H9 (cell line): Measurements from ENCODE around the gene PLB1. TPM values are rescaled to one million over a fixed set of nuclear protein-coding genes. Genes with fewer than 3 reads are reported as not detected.

Experiments used
- DNase-seq: peaks from one replicate; pipeline ENCODE4 v3.0.0-alpha.2; 2017
- H2AFZ ChIP-seq: one replicate; pipeline ENCODE4 v1.6.1; 2013; ENCODE audit warnings: mild to moderate bottlenecking, low read length, control low read depth, moderate library complexity
- H2AK5ac ChIP-seq: 2 replicates; pipeline ENCODE4 v1.6.1; 2013; ENCODE audit warnings: low read length, control low read depth, mixed read lengths; ENCODE audit not compliant: insufficient read length
- H2BK120ac ChIP-seq: one replicate; pipeline ENCODE4 v1.6.1; 2013; ENCODE audit warnings: low read depth, mild to moderate bottlenecking, low read length, control low read depth, inconsistent platforms; ENCODE audit not compliant: poor library complexity, severe bottlenecking
- H2BK12ac ChIP-seq: 2 replicates; pipeline ENCODE4 v1.6.1; 2013; ENCODE audit warnings: low read length, control low read depth, mixed read lengths, low read depth; ENCODE audit not compliant: insufficient read length
- H2BK15ac ChIP-seq: 2 replicates; pipeline ENCODE4 v1.6.1; 2013; ENCODE audit warnings: low read depth, low read length, control low read depth
- H2BK20ac ChIP-seq: one replicate; pipeline ENCODE4 v1.6.1; 2013; ENCODE audit warnings: low read depth, mild to moderate bottlenecking, low read length, control low read depth, inconsistent platforms; ENCODE audit not compliant: poor library complexity, severe bottlenecking
- H2BK5ac ChIP-seq: 2 replicates; pipeline ENCODE4 v1.6.1; 2013; ENCODE audit warnings: low read length, control low read depth, mixed read lengths; ENCODE audit not compliant: insufficient read length
- H3K14ac ChIP-seq: 2 replicates; pipeline ENCODE4 v1.6.1; 2013; ENCODE audit warnings: low read length, control low read depth; ENCODE audit not compliant: insufficient read depth
- H3K18ac ChIP-seq: 2 replicates; pipeline ENCODE4 v1.6.1; 2013; ENCODE audit warnings: low read depth, mild to moderate bottlenecking, mixed read lengths, low read length, control low read depth; ENCODE audit not compliant: insufficient read length
- H3K23ac ChIP-seq: 2 replicates; pipeline ENCODE4 v1.6.1; 2013; ENCODE audit warnings: low read length, control low read depth, mixed read lengths, low read depth; ENCODE audit not compliant: insufficient read length
- H3K23me2 ChIP-seq: 2 replicates; pipeline ENCODE4 v1.6.1; 2013; ENCODE audit warnings: low read depth, mild to moderate bottlenecking, mixed read lengths, low read length, control low read depth; ENCODE audit not compliant: insufficient read length, poor library complexity, severe bottlenecking
- H3K27ac ChIP-seq: 2 replicates; pipeline ENCODE4 v1.5.1; 2013; ENCODE audit warnings: low read length, control low read depth, mixed read lengths, low read depth; ENCODE audit not compliant: insufficient read length
- H3K27me3 ChIP-seq: 2 replicates; pipeline ENCODE4 v1.6.1; 2013; ENCODE audit warnings: low read length, control low read depth, inconsistent platforms; ENCODE audit not compliant: insufficient read depth
- H3K4ac ChIP-seq: 2 replicates; pipeline ENCODE4 v1.6.1; 2013; ENCODE audit warnings: low read depth, mild to moderate bottlenecking, control low read depth, inconsistent platforms, low read length, moderate library complexity
- H3K4me1 ChIP-seq: 2 replicates; pipeline ENCODE4 v1.6.1; 2013; ENCODE audit warnings: low read length, control low read depth, inconsistent platforms; ENCODE audit not compliant: insufficient read depth
- H3K4me2 ChIP-seq: 2 replicates; pipeline ENCODE4 v1.6.1; 2013; ENCODE audit warnings: low read length, control low read depth, mixed read lengths; ENCODE audit not compliant: insufficient read length, insufficient read depth
- H3K56ac ChIP-seq: 2 replicates; pipeline ENCODE4 v1.6.1; 2013; ENCODE audit warnings: low read depth, mild to moderate bottlenecking, mixed read lengths, low read length, control low read depth; ENCODE audit not compliant: insufficient read length
- H3K79me1 ChIP-seq: 2 replicates; pipeline ENCODE4 v1.6.1; 2013; ENCODE audit warnings: low read depth, mild to moderate bottlenecking, moderate library complexity, low read length, control low read depth, inconsistent platforms; ENCODE audit not compliant: insufficient read depth, poor library complexity, severe bottlenecking
- H3K79me2 ChIP-seq: 2 replicates; pipeline ENCODE4 v1.6.1; 2013; ENCODE audit warnings: low read length, control low read depth, inconsistent platforms; ENCODE audit not compliant: insufficient read depth
- H3K9ac ChIP-seq: 2 replicates; pipeline ENCODE4 v1.6.1; 2013; ENCODE audit warnings: low read length, control low read depth, mixed read lengths; ENCODE audit not compliant: insufficient read length; ENCODE audit errors: extremely low read depth
- H3K9me3 ChIP-seq: one replicate; pipeline ENCODE4 v1.6.1; 2013; ENCODE audit warnings: low read depth, low read length, inconsistent platforms; ENCODE audit not compliant: control insufficient read depth
- H3T11ph ChIP-seq: one replicate; pipeline ENCODE4 v1.6.1; 2013; ENCODE audit warnings: mild to moderate bottlenecking, low read length, control low read depth, inconsistent platforms
- H4K20me1 ChIP-seq: one replicate; pipeline ENCODE4 v1.6.1; 2013; ENCODE audit not compliant: control insufficient read depth, insufficient read length, insufficient read depth
- H4K5ac ChIP-seq: 2 replicates; pipeline ENCODE4 v1.6.1; 2013; ENCODE audit warnings: low read depth, mild to moderate bottlenecking, mixed read lengths, low read length, control low read depth; ENCODE audit not compliant: insufficient read length
- H4K8ac ChIP-seq: replicated peaks from 2 replicates; pipeline ENCODE4 v1.6.1; 2013; ENCODE audit warnings: low read length, control low read depth, mixed read lengths, low read depth; ENCODE audit not compliant: insufficient read length
- H4K91ac ChIP-seq: 2 replicates; pipeline ENCODE4 v1.6.1; 2013; ENCODE audit warnings: low read depth, mild to moderate bottlenecking, moderate library complexity, mixed read lengths, low read length, control low read depth; ENCODE audit not compliant: insufficient read length
- H3K27ac Mint-ChIP-seq, 3 experiments: 2 replicates in 2 of 3; 3 replicates in 1 of 3; pipeline ENCODE4 v1.8.0; 2020 to 2021; ENCODE audit warnings: mixed read lengths in 3 of 3, mild to moderate bottlenecking in 1 of 3, moderate library complexity in 1 of 3
- H3K27me3 Mint-ChIP-seq: 2 replicates; pipeline ENCODE4 v1.8.0; 2021; ENCODE audit warnings: low read depth, mild to moderate bottlenecking, moderate library complexity, mixed read lengths
- H3K36me3 Mint-ChIP-seq, 3 experiments: 2 replicates in 2 of 3; 3 replicates in 1 of 3; pipeline ENCODE4 v1.8.0; 2020 to 2021; ENCODE audit warnings: low read depth in 3 of 3, mixed read lengths in 3 of 3; ENCODE audit not compliant: insufficient read depth in 1 of 3
- H3K4me1 Mint-ChIP-seq, 2 experiments: 2 replicates each; pipeline ENCODE4 v1.8.0; 2020; ENCODE audit warnings: mixed read lengths in 2 of 2
- H3K4me3 Mint-ChIP-seq, 2 experiments: 2 replicates in 1 of 2; 3 replicates in 1 of 2; pipeline ENCODE4 v1.8.0; 2020 to 2021; ENCODE audit warnings: mild to moderate bottlenecking in 2 of 2, mixed read lengths in 2 of 2, moderate library complexity in 1 of 2
- H3K9me3 Mint-ChIP-seq, 2 experiments: 2 replicates in 1 of 2; 3 replicates in 1 of 2; pipeline ENCODE4 v1.8.0; 2020; ENCODE audit warnings: mild to moderate bottlenecking in 2 of 2, mixed read lengths in 2 of 2, moderate library complexity in 1 of 2
- CTCF ChIP-seq: fragments of 200-600 bp; sonication (generic); conservative IDR thresholded peaks from 3 replicates; pipeline ENCODE4 v1.8.0; 2021; ENCODE audit warnings: antibody characterized with exemption, mild to moderate bottlenecking
- WGBS: extraction: QIAGEN DNeasy Blood & Tissue Kit; methylation state at CpG from one replicate; pipeline ENCODE4 v1.1.7; 2013; ENCODE audit warnings: missing lambda C conversion rate, low lambda C conversion rate, mixed read lengths; ENCODE audit not compliant: insufficient read length; ENCODE audit errors: extremely low coverage; 5-methylcytosine and 5-hydroxymethylcytosine counted together
- total RNA-seq: library from RNA; stranded (reverse); gene quantifications from 2 replicates; pipeline ENCODE4 v1.2.1, GENCODE V29; 2021

PLB1 gene
- total RNA-seq, 1 experiment from 2014 or later = not detected

GRCh38 chr2:28461056-28461455, 34.8 kb upstream of the PLB1 start:
- no peak for TF ChIP-seq CTCF
- no peak overlapping the region for H3K27ac ChIP-seq
- H3K4me3 Mint-ChIP-seq = no peak overlapping the region
- no peaks in the 10 kb centered on the region for H3K79me2 ChIP-seq
- no peak overlapping the region for H3T11ph ChIP-seq
- no peak overlapping the region for H3K23ac ChIP-seq
- no peaks in the 10 kb centered on the region for H3K4me1 ChIP-seq
- H2BK120ac ChIP-seq = no peak overlapping the region
- no peak overlapping the region for H3K4ac ChIP-seq
- H3K9ac ChIP-seq = no peak overlapping the region
- no peak overlapping the region for H2AFZ ChIP-seq
- H3K27me3 Mint-ChIP-seq = peaks cover 4% of the 10 kb centered on the region
- H4K20me1 ChIP-seq = no peaks in the 10 kb centered on the region
- no peak overlapping the region for H2BK12ac ChIP-seq
- H3K9me3 ChIP-seq = no peaks in the 10 kb centered on the region
- no CpG with 5 or more reads among the region's 2 CpGs for WGBS
- no peak overlapping the region for H2BK20ac ChIP-seq
- no peak overlapping the region for H3K27ac Mint-ChIP-seq
- no peak overlapping the region for H3K56ac ChIP-seq
- no peaks in the 10 kb centered on the region for H3K79me1 ChIP-seq
- no peaks in the 10 kb centered on the region for H3K27me3 ChIP-seq
- H3K23me2 ChIP-seq = no peaks in the 10 kb centered on the region
- H2BK15ac ChIP-seq = no peak overlapping the region
- H3K36me3 Mint-ChIP-seq = peaks cover 0 to 9% (median 0%) of the 10 kb centered on the region in 3 experiments; a peak in 2 of 7 replicates
- DNase-seq = no peak
- no peak overlapping the region for H3K18ac ChIP-seq
- H4K5ac ChIP-seq = no peak overlapping the region
- no peak overlapping the region for H3K4me2 ChIP-seq
- H3K9me3 Mint-ChIP-seq = peaks cover 10 to 11% of the 10 kb centered on the region in 2 experiments; a peak in 3 of 5 replicates
- H3K4me1 Mint-ChIP-seq = no peaks in the 10 kb centered on the region
- H2AK5ac ChIP-seq = no peak overlapping the region
- H3K14ac ChIP-seq = no peak overlapping the region
- no peak overlapping the region for H4K8ac ChIP-seq
- H4K91ac ChIP-seq = no peak overlapping the region
- H2BK5ac ChIP-seq = no peak overlapping the region
